WERI-Rb-1 (cell line): ENCODE results near the gene BAG3.

Source experiments
- DNase-seq: peaks from one replicate; pipeline ENCODE4 v3.0.0-alpha.2; 2020
- H3K27ac ChIP-seq: fragments of 250-450 bp; sonication (Bioruptor Pico); 2 replicates; pipeline ENCODE4 v1.5.1; 2020; ENCODE audit warnings: mild to moderate bottlenecking, moderate library complexity
- H3K27me3 ChIP-seq: fragments of 250-450 bp; sonication (Bioruptor Pico); 2 replicates; pipeline ENCODE4 v1.5.1; 2021; ENCODE audit warnings: mild to moderate bottlenecking, low read depth, moderate library complexity; ENCODE audit not compliant: insufficient read depth, severe bottlenecking
- H3K36me3 ChIP-seq: fragments of 250-450 bp; sonication (Bioruptor Pico); 2 replicates; pipeline ENCODE4 v1.5.1; 2020; ENCODE audit warnings: mild to moderate bottlenecking, moderate library complexity
- H3K4me3 ChIP-seq: 2 replicates; pipeline ENCODE4 v1.5.1; 2011; ENCODE audit warnings: low read depth, mild to moderate bottlenecking, control low read depth, low read length
- H3K9me3 ChIP-seq: fragments of 250-450 bp; sonication (Bioruptor Pico); 2 replicates; pipeline ENCODE4 v1.5.1; 2021; ENCODE audit warnings: mild to moderate bottlenecking, moderate library complexity; ENCODE audit not compliant: severe bottlenecking
- CTCF ChIP-seq: IDR thresholded peaks from 2 replicates; pipeline ENCODE4 v1.5.1; 2011; ENCODE audit warnings: low read depth, mild to moderate bottlenecking, control low read depth, inconsistent platforms, low read length

BAG3 gene

GRCh38 chr10:119670717-119671116 is 19.5 kb downstream of the BAG3 start:
- Histone ChIP-seq H3K27ac (peak overlapping the region; percentile 14), H3K9me3 (no peaks in the 10 kb centered on the region), H3K27me3 (no peaks in the 10 kb centered on the region), H3K4me3 (no peak overlapping the region), H3K36me3 (no peaks in the 10 kb centered on the region)
- no peak for DNase-seq
- TF ChIP-seq CTCF, result no peak

GRCh38 chr10:119671381-119671780 is 20.2 kb downstream of the BAG3 start:
- no peak for DNase-seq
- Histone ChIP-seq H3K36me3 (no peaks in the 10 kb centered on the region), H3K4me3 (no peak overlapping the region), H3K9me3 (no peaks in the 10 kb centered on the region), H3K27ac (no peak overlapping the region), H3K27me3 (no peaks in the 10 kb centered on the region)
- no peak for TF ChIP-seq CTCF

- Histone ChIP-seq H3K4me3 (no peak overlapping the region), H3K27ac (no peak overlapping the region), H3K9me3 (no peaks in the 10 kb centered on the region), H3K36me3 (no peaks in the 10 kb centered on the region), H3K27me3 (no peaks in the 10 kb centered on the region)
- TF ChIP-seq CTCF, result no peak
- DNase-seq, result no peak
Measured at GRCh38 chr10:119672291-119672690, 21.1 kb downstream of the BAG3 start.

GRCh38 chr10:119673271-119673670 is 22.1 kb downstream of the BAG3 start:
- H3K4me3 ChIP-seq, result no peak overlapping the region
- peak; percentile 76 for DNase-seq
- no peak for TF ChIP-seq CTCF
- H3K27me3 ChIP-seq, result no peaks in the 10 kb centered on the region
- peak overlapping the region; percentile 38 for H3K27ac ChIP-seq
- no peaks in the 10 kb centered on the region for H3K36me3 ChIP-seq
- H3K9me3 ChIP-seq, result no peaks in the 10 kb centered on the region

GRCh38 chr10:119675483-119676170 is 24.4 kb downstream of the BAG3 start:
- no peak overlapping the region for H3K27ac ChIP-seq

More at GRCh38 chr10:119675483-119676170, 24.4 kb downstream of the BAG3 start:
- H3K9me3 ChIP-seq, result no peaks in the 10 kb centered on the region
- TF ChIP-seq CTCF, result no peak
- no peak overlapping the region for H3K4me3 ChIP-seq
- no peaks in the 10 kb centered on the region for H3K36me3 ChIP-seq
- no peak for DNase-seq
- no peaks in the 10 kb centered on the region for H3K27me3 ChIP-seq
